LNCAP (cell line): ENCODE results near the gene MLANA.

Source experiments
- TF ChIP-seq, protein P1 (sequence below): fragments of 450-650 bp; IDR thresholded peaks from 2 replicates; pipeline ENCODE4 v1.5.1; 2017; ENCODE audit warnings: mild to moderate bottlenecking

Gene MLANA

GRCh38 chr9:5896863-5897262 is 6.2 kb downstream of the MLANA start:
- TF ChIP-seq, protein P1, sequence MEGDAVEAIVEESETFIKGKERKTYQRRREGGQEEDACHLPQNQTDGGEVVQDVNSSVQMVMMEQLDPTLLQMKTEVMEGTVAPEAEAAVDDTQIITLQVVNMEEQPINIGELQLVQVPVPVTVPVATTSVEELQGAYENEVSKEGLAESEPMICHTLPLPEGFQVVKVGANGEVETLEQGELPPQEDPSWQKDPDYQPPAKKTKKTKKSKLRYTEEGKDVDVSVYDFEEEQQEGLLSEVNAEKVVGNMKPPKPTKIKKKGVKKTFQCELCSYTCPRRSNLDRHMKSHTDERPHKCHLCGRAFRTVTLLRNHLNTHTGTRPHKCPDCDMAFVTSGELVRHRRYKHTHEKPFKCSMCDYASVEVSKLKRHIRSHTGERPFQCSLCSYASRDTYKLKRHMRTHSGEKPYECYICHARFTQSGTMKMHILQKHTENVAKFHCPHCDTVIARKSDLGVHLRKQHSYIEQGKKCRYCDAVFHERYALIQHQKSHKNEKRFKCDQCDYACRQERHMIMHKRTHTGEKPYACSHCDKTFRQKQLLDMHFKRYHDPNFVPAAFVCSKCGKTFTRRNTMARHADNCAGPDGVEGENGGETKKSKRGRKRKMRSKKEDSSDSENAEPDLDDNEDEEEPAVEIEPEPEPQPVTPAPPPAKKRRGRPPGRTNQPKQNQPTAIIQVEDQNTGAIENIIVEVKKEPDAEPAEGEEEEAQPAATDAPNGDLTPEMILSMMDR, result no peak

GRCh38 chr9:5897851-5898250 is 7.2 kb downstream of the MLANA start:
- TF ChIP-seq, protein P1, result no peak

GRCh38 chr9:5899292-5899691 is 8.6 kb downstream of the MLANA start:
- TF ChIP-seq, protein P1, result peak; percentile 26; the same call in 1 of the 2 replicates

DNA sequence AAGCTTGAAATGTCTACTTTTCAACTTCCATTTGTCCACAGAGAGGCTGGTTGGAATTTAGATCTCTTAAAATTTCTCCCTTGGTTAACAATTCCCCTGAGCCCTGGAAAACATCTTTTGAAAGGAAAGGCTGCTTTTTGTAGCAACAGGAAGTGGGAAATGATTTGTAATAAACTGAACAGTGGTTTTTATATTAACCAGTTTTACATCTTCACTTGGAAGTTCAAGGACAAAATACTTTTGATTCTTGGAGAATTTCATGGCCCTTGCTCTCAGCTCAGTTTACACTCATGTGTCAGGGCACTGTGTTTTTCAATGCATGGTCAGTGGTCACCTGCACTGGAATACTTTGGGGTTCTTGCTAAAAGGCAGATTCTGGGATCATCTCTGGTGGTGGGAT is 9.9 kb downstream of the MLANA start:
- TF ChIP-seq, protein P1, result no peak

GRCh38 chr9:5902377-5902776 is 11.7 kb downstream of the MLANA start:
- TF ChIP-seq, protein P1, result no peak

GRCh38 chr9:5908918-5909317 is 18.2 kb downstream of the MLANA start:
- TF ChIP-seq, protein P1, result no peak

DNA sequence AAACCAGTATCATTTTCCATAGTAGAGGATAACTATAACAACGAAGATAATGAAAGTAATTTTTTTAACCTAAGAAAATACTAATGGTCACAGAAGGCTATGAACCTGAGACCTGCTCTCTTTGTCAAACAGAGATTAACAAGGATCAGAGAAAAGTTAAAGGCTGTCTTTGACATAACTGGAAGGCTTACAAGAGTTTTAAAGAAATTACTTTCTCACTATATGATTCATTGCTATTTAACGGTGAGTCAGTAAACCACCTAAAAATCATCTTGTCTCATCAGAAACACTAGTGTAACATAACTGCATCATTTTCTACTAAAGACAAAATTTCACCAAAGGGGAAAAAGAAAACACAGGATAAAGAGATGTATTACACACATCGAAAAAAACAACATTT is 19.3 kb downstream of the MLANA start:
- TF ChIP-seq, protein P1, result no peak

DNA sequence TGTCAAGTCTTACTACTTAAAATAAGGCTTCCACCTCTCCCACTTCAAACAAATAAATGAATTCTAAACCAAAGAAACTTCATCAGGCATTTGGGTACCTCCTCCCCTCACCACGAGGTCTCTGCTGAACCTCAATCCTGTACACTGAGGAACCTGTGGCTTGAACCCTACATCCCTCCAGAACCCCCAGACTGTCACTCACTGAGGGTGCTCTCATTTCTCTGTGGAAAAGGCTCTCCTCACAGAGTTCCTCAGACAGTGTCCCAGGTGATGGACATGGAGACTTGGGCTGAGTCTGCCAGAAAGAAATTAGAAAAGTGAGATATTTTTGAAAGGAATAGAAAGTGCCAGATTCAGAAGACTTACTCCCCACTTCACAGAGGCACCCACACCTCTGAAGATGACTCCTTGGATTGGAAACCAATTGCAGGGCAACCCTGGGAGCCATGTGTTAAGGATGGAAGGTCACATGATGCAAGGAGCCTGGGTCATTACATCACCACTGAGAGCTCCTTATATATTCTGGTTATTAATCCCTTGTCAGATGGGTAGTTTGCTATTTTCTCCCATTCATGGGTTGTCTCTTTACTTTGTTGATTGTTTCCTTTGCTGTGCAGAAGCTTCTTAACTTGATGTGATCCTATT is 19.8 kb downstream of the MLANA start:
- TF ChIP-seq, protein P1, result no peak
